GM21528 (cell line): ENCODE measurements around the gene HOOK1.
A peak's percentile ranks its signal among the peaks of the same experiment; 100 is the strongest.

ENCODE experiments used
- ATAC-seq: cut with Tn5 transposase; IDR thresholded peaks from one replicate; pipeline ENCODE4 v1.9.1; 2021; ENCODE audit warnings: mild to moderate bottlenecking, moderate library complexity; ENCODE audit not compliant: unreplicated experiment, low FRiP score

Gene HOOK1

GRCh38 chr1:59814901-59815825, at the start of gene HOOK1:
TSS of gene HOOK1 (plus strand) at chr1:59814949. CDS start at chr1:59815118, 169 bp downstream.
- peak; percentile 39 for ATAC-seq

GRCh38 chr1:59765011-59765730, 49.6 kb upstream of the HOOK1 start:
- ATAC-seq: no peak

- ATAC-seq: no peak
Observed at GRCh38 chr1:59766227-59766855, 48.4 kb upstream of the HOOK1 start.

GRCh38 chr1:59767119-59767518, 47.6 kb upstream of the HOOK1 start:
- no peak for ATAC-seq

- no peak for ATAC-seq
Observed at GRCh38 chr1:59768792-59769735, 45.7 kb upstream of the HOOK1 start.

GRCh38 chr1:59769736-59770095, 45.0 kb upstream of the HOOK1 start:
- no peak for ATAC-seq

GRCh38 chr1:59771361-59771760, 43.4 kb upstream of the HOOK1 start:
- no peak for ATAC-seq

- ATAC-seq: no peak
Observed at GRCh38 chr1:59775480-59775879, 39.3 kb upstream of the HOOK1 start.

GRCh38 chr1:59776960-59777852, 37.5 kb upstream of the HOOK1 start:
- no peak for ATAC-seq

- no peak for ATAC-seq
Observed at GRCh38 chr1:59779949-59780348, 34.8 kb upstream of the HOOK1 start.

- ATAC-seq: no peak
Observed at GRCh38 chr1:59788825-59789224, 25.9 kb upstream of the HOOK1 start.

GRCh38 chr1:59798600-59798999, 16.1 kb upstream of the HOOK1 start:
- ATAC-seq: no peak

- ATAC-seq: no peak
Observed at GRCh38 chr1:59803458-59804038, 11.2 kb upstream of the HOOK1 start.

- ATAC-seq: no peak
Observed at GRCh38 chr1:59804301-59804700, 10.4 kb upstream of the HOOK1 start.

GRCh38 chr1:59805554-59805953, 9.2 kb upstream of the HOOK1 start:
- no peak for ATAC-seq

GRCh38 chr1:59814180-59814900, 409 bp upstream of the HOOK1 start:
- peak; percentile 99 for ATAC-seq

GRCh38 chr1:59815892-59816291, 1.1 kb downstream of the HOOK1 start:
- no peak for ATAC-seq

- ATAC-seq: no peak
Observed at GRCh38 chr1:59816318-59816878, 1.6 kb downstream of the HOOK1 start.
